GM18498 (cell line): Measurements from ENCODE around the gene CPAMD8.
"Not testable (repeated sequence)": the region's sequence is repeated elsewhere in the genome, so short reads cannot be mapped to it uniquely, and the experiment has no call there.

Experiments
- ATAC-seq: cut with Tn5 transposase; IDR thresholded peaks from one replicate; pipeline ENCODE4 v1.9.1; 2021; ENCODE audit warnings: mild to moderate bottlenecking, moderate library complexity; ENCODE audit not compliant: unreplicated experiment

CPAMD8 gene

DNA sequence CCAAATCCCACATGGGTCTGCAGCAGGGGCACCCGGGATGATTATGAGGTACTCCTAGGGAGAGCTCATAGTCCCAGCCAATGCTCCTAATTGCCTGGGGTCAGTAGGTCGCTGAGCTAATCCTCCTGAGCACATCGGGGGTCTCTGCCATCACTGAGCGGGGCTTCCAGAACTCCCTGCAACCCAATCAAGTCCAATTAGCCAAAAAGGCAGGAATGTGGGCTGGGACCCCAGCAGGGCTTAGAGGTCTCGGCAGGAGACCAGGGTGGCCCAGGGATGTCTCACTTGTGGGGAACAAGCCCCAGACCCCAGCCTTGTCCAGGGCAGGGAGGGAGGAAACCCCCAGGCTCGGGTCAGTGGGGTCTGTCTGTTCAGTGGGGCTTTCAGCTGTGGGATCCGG lies 17.1 kb upstream of the CPAMD8 start:
- no peak for ATAC-seq

GRCh38 chr19:17041976-17042375 lies 15.4 kb upstream of the CPAMD8 start:
- ATAC-seq = no peak

DNA sequence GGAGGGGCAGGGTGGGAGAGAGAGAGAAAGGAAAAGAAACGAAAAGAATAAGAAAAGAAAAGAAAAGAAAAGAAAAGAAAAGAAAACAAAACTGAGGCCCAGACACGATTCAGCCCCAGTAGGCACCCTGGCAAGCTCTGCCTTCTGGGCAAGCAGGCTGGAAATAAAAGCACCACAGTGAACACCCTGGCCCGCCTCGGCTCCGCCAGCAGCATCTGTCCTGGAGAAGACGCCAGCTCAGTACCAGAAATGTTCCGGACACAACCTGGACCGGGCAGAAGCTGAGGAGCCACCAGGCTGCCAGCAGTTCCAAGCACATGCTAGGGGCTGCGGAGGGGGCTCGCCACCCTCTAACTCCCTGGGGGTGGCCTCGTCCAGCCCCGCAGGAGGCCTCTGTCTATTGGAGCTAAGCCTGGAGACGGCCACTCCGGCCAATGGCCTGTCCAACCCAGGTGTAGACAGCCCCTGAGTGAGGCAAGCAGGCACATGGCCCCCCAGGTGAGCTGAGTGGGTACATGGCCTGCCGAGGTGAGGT lies 11.4 kb upstream of the CPAMD8 start:
- ATAC-seq = no peak

GRCh38 chr19:17037184-17037583 lies 10.6 kb upstream of the CPAMD8 start:
- no peak for ATAC-seq

DNA sequence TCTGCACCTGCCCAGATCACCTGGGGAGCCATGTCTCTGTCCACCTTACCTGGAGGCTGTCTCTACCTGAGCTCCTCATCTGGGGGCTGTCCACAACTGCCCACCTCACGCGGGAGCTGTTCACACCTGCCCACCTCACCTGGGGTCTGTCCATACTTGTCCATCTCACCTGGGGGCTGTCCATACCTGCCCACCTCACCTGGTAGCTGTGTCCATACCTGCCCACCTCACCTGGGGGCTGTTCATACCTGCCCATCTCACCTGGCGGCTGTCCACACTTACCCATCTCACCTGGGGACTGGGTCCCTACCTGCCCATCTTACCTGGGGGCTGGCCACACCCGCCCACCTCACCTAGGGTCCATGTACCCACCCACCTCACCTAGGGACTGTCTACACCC lies 10.0 kb upstream of the CPAMD8 start:
- ATAC-seq = no peak

- ATAC-seq = no peak
Observed at GRCh38 chr19:17035842-17036424, 9.3 kb upstream of the CPAMD8 start.

DNA sequence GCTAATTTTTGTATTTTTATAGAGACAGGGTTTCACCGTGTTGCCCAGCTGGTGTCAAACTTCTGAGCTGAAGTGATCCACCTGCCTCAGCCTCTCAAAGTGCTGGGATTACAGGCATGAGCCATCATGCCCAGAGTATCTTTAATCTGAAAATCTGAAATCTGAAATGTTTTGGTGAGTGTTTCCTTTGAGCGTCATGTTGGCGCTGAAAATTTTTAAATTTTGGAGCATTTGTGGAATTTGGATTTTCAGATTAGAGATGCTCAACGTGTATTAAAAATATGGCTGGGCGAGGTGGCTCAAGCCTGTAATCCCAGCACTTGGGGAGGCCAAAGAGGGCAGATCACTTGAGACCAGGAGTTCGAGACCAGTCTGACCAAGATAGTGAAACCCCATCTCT lies 5.1 kb upstream of the CPAMD8 start:
- no peak for ATAC-seq

DNA sequence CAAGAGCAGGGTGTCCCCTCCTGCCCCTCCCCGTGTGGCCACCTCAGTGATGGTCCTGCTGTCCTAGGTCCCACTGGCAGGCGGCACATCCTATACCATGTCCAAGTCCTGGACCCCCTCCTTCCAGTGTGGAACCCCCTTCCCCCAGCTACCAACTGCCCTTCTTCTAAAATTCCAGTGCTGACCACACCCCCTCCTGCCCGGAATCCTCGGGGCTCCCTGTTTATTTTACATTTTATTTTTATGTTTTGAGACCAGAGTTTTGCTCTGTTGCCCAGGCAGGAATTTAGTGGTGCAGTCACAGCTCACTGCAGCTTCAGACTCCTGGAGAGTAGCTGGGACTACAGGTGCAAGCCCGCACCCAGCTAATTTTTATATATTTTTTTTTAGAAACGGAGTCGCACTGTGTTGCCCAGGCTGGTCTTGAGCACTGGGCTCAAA lies 945 bp upstream of the CPAMD8 start:
- no peak for ATAC-seq

DNA sequence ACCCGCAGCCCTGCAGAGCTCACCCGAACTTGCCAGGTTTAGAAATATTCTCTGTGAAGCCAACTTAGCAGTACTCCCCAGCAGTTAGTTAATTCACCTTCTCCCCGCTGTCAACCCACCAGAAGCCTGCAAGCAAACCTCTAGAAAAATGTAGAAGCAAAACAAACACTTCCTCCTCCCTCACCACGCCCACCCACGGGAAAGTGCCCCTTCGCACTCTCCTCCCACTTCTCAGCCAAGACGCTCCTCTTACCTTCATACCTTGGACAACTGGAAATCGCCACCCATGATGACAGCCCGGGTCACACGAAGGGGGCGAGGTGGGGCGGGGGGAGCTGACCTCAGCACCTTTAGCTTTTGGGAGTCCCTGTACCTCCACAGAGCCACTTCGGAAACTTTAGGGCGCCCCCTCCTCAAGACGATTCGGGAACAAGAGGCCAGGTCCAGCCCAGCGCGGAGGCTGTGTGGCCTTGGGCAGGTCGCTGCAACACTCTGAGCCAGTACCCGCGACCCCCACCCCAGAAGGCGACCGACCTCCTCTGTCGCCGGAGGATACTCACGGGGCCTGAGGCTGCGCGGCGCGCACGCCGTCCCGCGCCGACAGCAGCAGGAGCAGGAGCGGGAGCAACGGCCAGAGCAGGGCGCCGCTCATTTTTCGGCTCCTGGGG lies 485 bp downstream of the CPAMD8 start:
- ATAC-seq = no peak

GRCh38 chr19:17025361-17025760 lies 1.2 kb downstream of the CPAMD8 start:
- ATAC-seq = no peak

- ATAC-seq = not testable (repeated sequence)
Observed at GRCh38 chr19:17024941-17025340, 1.7 kb downstream of the CPAMD8 start.

DNA sequence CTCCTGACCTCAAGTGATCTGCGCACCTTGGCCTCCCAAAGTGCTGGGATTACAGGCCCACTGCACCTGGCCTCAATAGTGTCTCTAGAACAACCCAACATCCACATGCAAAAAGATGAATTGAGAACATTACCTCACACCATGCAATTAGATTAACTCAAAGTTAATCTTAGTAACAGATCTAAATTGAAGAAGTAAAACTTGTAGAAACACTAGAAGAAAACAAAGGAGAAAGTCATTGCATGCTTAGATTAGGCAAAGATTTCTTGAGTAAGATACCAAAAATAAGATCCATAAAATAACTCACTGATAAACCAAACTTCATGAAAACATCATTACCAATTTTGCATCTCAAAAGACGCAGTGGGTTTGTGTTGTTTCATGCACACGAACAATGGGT lies 2.8 kb downstream of the CPAMD8 start:
- no peak for ATAC-seq

DNA sequence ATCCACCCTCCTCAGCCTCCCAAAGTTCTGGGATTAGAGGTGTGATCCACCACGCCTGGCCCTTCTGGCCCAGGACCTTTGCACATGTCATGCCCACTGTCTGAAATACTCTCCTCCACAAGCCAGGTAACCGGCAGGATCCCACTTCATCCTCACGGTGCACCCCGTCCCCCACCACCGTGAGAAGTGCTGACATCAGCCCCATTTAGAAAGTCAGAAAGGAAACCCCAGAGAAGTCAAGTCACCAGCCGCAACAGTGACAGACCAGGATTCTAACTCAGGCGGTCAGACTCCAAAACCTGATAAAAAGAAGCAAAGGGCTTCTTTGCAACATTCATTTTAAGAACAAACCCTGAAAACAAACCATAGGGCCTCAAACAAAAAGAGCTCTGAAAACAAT lies 3.9 kb downstream of the CPAMD8 start:
- ATAC-seq = no peak

DNA sequence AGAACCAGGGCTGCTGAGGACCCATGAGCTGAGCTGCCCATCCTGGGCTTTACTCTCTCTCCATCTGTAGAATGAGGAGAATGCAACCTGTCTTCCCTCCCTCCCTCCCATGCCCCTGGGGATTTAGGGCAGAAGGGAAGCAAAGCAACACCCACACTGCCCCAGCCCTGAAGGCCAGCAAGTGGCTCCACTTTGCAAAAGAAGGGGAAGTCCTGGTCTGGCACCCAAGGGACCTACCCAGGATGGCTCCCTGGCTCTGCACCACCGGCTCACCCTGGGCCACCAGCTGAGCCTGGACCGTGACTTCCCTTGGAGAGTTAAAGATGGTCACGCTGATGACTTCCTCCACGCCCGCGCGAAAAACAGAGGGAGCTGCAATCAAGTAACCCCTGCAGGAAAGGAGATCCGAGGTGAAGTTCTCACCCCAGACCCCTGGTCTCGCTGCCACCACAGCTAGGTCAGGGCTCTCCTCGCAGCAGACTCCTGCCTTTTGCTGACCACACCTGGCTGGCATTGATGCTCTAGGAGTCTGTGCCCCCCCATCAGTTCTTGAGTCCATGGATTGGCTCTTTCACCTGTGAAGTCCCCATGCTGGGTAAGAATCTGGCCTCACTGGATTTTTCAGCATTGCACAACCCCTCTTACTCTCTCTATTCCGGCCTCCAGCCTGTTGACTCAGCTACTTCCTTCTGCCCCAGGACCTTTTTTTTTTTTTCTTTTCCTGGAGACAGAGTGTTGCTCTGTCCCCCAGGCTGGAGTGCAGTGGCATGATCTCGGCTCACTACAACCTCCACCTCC lies 4.6 kb downstream of the CPAMD8 start:
- ATAC-seq = no peak

DNA sequence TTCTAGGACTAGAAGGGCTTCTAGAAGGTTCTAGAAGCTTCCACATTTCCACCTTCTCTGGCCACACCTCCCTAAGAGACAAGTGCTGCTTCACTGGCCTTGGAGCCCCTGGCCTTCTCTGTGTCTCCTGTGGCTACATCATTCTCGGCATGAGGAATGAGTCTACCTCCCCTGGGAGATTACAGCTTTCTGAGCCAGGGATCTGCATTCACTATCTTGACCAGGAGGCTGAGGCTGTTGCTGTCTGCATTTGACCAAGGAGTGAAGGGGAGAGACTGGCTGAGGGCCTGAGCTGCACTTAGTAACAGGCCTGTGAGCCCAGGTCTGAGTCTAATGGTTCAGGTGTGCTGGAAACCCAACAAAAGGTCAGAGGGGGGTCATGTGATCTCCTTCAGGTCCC lies 5.3 kb downstream of the CPAMD8 start:
- no peak for ATAC-seq

DNA sequence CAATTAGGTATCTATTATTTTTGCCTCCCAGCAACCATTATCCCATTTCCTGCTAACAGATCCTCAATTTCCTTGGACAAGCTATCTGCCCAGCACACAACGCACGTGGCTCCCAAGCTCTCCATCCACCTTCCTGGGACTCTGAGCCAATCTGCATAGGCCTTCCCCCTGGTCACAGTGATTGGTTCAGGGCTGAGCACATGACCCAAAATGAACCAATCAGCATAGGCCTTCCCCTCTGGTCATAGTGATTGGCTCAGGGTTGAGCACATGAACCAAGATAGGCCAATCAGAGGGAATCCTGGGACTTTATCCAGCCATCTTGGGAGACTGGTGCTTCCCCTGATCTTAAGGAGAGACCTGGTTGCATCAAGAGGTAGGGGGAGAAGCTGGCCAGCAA lies 5.8 kb downstream of the CPAMD8 start:
- no peak for ATAC-seq

DNA sequence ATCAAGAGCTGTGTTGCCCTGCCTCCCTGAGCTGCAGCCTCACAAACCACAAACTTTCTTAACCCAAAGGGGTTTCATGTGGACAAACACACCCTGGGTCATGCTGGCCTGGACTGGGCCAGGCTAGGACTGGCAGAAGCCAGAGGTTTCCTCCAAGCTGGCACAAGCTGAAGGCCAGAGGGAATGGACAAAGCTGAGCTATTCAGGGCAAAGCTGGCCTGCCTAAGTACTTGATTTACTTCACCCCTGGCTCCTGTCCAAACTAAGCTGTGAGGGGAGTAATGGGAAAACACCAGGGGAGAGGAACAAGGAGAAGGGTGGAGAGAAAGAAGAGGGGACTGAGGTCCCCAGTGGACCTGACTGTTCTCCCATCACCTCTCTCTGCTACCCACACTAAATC lies 6.2 kb downstream of the CPAMD8 start:
- no peak for ATAC-seq

DNA sequence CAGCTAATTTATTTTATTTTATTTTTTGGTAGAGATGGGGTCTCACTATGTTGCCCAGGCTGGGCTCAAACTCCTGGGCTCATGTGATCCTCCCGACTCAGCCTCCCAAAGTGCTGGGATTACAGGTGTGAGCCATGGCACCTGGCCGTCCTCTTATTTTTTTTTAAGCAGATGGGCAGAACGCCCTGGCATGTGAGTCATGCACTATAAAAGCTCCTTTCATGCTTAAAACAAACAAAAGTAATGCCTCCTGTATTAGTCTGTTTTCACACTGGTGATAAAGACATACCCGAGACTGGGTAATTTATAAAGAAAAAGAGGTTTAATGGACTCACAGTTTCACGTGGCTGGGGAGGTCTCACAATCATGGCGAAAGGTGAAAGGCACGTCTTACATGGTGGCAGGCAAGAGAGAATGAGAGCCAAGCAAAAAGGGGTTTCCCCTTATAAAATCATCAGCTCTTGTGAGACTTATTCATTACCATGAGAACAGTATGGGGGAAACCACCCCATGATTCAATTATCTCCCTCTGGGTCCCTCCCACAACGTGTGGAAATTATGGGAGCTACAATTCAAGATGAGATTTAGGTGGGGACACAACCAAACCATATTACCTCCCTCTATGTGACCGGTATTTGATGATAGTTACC lies 12.3 kb downstream of the CPAMD8 start:
- not testable (repeated sequence) for ATAC-seq

DNA sequence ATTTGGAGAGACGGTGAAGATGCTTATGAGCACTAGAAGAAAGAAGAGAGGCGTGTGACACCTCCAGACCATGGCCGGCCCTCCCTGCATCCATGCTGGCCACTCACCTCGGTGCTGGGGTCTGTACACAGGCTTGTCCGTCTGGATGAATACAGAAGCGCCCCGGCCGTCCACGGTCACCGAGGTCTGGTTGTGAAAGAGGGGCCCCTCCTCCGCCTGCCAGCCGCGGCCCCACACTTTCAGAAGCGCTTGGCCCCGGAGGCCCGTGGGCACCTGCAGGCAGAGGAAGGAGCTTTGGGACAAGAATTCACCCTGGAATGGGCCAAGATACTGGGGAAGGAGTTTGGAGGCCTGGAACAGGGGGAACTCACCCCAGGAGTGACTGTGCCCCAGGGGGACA lies 15.1 kb downstream of the CPAMD8 start:
- no peak for ATAC-seq

DNA sequence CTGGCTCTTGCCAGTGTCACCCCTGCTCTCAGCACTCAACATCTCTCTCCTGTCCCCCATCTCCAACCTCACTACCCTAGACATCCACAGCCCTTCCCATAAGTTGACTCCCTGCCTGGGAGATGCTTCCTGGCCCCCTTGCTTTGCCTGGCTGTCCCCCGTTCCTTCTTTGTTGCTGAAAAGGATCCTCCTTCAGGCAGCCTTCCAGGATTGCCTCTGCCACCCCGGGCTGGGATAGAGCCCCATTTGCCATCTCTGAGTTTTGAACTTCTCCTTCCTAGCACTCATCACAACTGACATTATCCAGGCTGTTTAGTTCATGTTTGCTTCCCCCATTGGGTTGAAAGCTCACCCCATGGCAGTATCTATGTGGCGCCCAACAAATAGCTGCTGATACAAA lies 20.0 kb downstream of the CPAMD8 start:
- ATAC-seq = no peak

DNA sequence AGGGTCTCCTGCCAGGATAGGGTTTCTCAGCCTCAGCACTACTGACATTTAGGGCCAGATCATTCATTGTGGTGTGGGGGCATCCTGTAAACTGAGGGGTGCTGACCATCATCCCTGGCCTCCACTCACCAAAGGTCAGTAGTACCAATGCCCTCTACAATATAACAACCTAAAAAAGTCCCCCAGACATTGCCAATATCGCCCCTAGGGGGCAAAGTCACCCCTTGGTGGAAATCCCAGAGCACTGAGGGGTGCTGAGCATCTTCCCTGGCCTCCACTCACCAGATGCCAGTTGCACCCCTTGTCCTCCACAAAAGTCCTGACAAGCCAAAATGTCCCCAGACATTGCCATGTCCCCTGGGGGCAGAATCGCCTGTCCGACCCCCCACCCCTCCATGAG lies 21.6 kb downstream of the CPAMD8 start:
- ATAC-seq = no peak
